ENCODE results near the gene ARHGEF4.

ARHGEF4 gene

GRCh38 chr2:130791617-130791939 is 45.1 kb upstream of the ARHGEF4 start:
- no peak for DNase-seq
- Histone ChIP-seq H3K36me3 (no peaks in the 10 kb centered on the region), H3K4me1 (no peaks in the 10 kb centered on the region), H3K9me3 (no peaks in the 10 kb centered on the region), H3K4me3 (no peak overlapping the region), H3K27ac (no peak overlapping the region), H3K27me3 (no peaks in the 10 kb centered on the region)
- TF ChIP-seq CTCF (IDR thresholded peaks at IDR 0.05), result no peak
- intact Hi-C loops (cut with DNase I; ENCODE audit: low total_unique reads), result no loop called here

- intact Hi-C loops (cut with DNase I; ENCODE audit: low total_unique reads), result loop anchor here (5.0 kb wide), 1 partner anchor 122 kb away; no protein-coding TSS in a partner anchor
- Histone ChIP-seq H3K4me3 (no peak overlapping the region), H3K4me1 (peaks cover 0 to 16% (median 11%) of the 10 kb centered on the region in 4 donors), H3K36me3 (no peaks in the 10 kb centered on the region), H3K9me3 (no peaks in the 10 kb centered on the region), H3K27ac (no peak overlapping the region), H3K27me3 (no peaks in the 10 kb centered on the region)
- TF ChIP-seq CTCF (IDR thresholded peaks at IDR 0.05), result no peak
- DNase-seq, result no peak
Measured at GRCh38 chr2:130795431-130795830, 41.3 kb upstream of the ARHGEF4 start.

- Histone ChIP-seq H3K27me3 (no peaks in the 10 kb centered on the region), H3K4me1 (peaks cover 0 to 16% (median 11%) of the 10 kb centered on the region in 4 donors), H3K4me3 (no peak overlapping the region), H3K27ac (no peak overlapping the region), H3K36me3 (no peaks in the 10 kb centered on the region), H3K9me3 (no peaks in the 10 kb centered on the region)
- DNase-seq, result no peak
- TF ChIP-seq CTCF (IDR thresholded peaks at IDR 0.05), result no peak
- intact Hi-C loops (cut with DNase I; ENCODE audit: low total_unique reads), result loop anchor here (5.0 kb wide), 1 partner anchor 121 kb away; no protein-coding TSS in a partner anchor
Measured at GRCh38 chr2:130796290-130796689, 40.4 kb upstream of the ARHGEF4 start.

- TF ChIP-seq CTCF (IDR thresholded peaks at IDR 0.05), result peak; percentile 88 to 91
- intact Hi-C loops (cut with DNase I; ENCODE audit: low total_unique reads), result loop anchor here (2.0 to 5.0 kb wide), 2 partner anchors 75 to 120 kb away; no protein-coding TSS in a partner anchor
- H3K9me3 ChIP-seq, result no peaks in the 10 kb centered on the region
- no peaks in the 10 kb centered on the region for H3K27me3 ChIP-seq
- H3K36me3 ChIP-seq, result no peaks in the 10 kb centered on the region
- peak overlapping the region; percentile 88 to 96 for H3K27ac ChIP-seq
- H3K4me1 ChIP-seq, result peaks cover 0 to 16% (median 11%) of the 10 kb centered on the region in 4 donors
- peak overlapping the region; percentile 60 to 72 for H3K4me3 ChIP-seq
- DNase-seq, result peak; percentile 82 to 93
Measured at GRCh38 chr2:130797493-130798435, 39.0 kb upstream of the ARHGEF4 start.

- Histone ChIP-seq H3K9me3 (no peaks in the 10 kb centered on the region), H3K36me3 (no peaks in the 10 kb centered on the region), H3K4me3 (peak overlapping the region; percentile 60 to 72), H3K4me1 (peaks cover 0 to 16% (median 11%) of the 10 kb centered on the region in 4 donors), H3K27me3 (no peaks in the 10 kb centered on the region), H3K27ac (peak overlapping the region; percentile 88 to 96)
- intact Hi-C loops (cut with DNase I; ENCODE audit: low total_unique reads), result loop anchor here (2.0 to 5.0 kb wide), 2 partner anchors 74 to 119 kb away; no protein-coding TSS in a partner anchor
- no peak for TF ChIP-seq CTCF (IDR thresholded peaks at IDR 0.05)
- peak in 1 of 2 donors; percentile 74 for DNase-seq
Measured at GRCh38 chr2:130798472-130799218, 38.1 kb upstream of the ARHGEF4 start.
